Right lobe of liver (tissue), 6 donors: ENCODE measurements around the gene ENDOU. TPM values are rescaled to one million over a fixed set of nuclear protein-coding genes. Genes with fewer than 3 reads are reported as not detected.
"Not testable (repeated sequence)": the region's sequence is repeated elsewhere in the genome, so short reads cannot be mapped to it uniquely, and the experiment has no call there.

Experiments used
- ATAC-seq, 4 donors: fragments of 200-7000 bp; cut with Tn5 transposase; one replicate each; pipeline ENCODE4 v1.9.1; 2020; ENCODE audit warnings: mild to moderate bottlenecking in 4 of 4, moderate library complexity in 4 of 4
- DNase-seq, 3 donors: peaks; one replicate each; pipeline ENCODE4 v3.0.0-alpha.2; 2020
- H3K27ac ChIP-seq, 3 donors: fragments of 200-600 bp; one replicate each; pipeline ENCODE4 v1.8.0; 2022
- H3K27me3 ChIP-seq, 2 donors: fragments of 200-600 bp; one replicate each; pipeline ENCODE4 v1.8.0; 2022
- H3K36me3 ChIP-seq, 4 donors: fragments of 200-600 bp; sonication (generic) in 1 of 4; one replicate each; pipeline versions ENCODE4 v1.5.1 to v1.8.0; 2017 to 2022; ENCODE audit warnings: control low read depth in 1 of 4
- H3K4me1 ChIP-seq, 4 donors: fragments of 200-600 bp; sonication (generic) in 1 of 4; one replicate each; pipeline versions ENCODE4 v1.5.1 to v1.8.0; 2017 to 2022; ENCODE audit warnings: control low read depth in 1 of 4
- H3K4me3 ChIP-seq, 3 donors: fragments of 200-600 bp; one replicate each; pipeline ENCODE4 v1.8.0; 2022
- H3K9me3 ChIP-seq, 4 donors: fragments of 200-600 bp; sonication (generic) in 1 of 4; one replicate each; pipeline versions ENCODE4 v1.5.1 to v1.8.0; 2017 to 2022; ENCODE audit warnings: control low read depth in 1 of 4
- POLR2A ChIP-seq: fragments of 450-650 bp; IDR thresholded peaks from one replicate; pipeline ENCODE4 v1.6.1; 2017; ENCODE audit warnings: antibody characterized with exemption, mild to moderate bottlenecking
- WGBS: methylation state at CpG from one replicate; pipeline ENCODE4 v1.1.6; 2018; ENCODE audit warnings: low coverage, low lambda C conversion rate; ENCODE audit not compliant: insufficient coverage; ENCODE audit errors: missing lambda C conversion rate; 5-methylcytosine and 5-hydroxymethylcytosine counted together
- intact Hi-C, 2 donors: fragments of 100-400 bp; cut with DNase I; formaldehyde crosslinking; loops; one replicate each; pipeline versions ENCODE4 v1.11.2 to v1.14.1; 2022
- total RNA-seq, 6 experiments: library from RNA; depleted of rRNA in 2 of 6; stranded (reverse); fragments of >200 nt in 2 of 6; fragmentation: NEBNext Ultra II Directional in 3 of 6; extraction: Animal tissue kit (Norgen Biotek cat#: 25700) in 3 of 6; gene quantifications; one replicate each; pipeline versions ENCODE4 v1.1.0 to v1.2.4, GENCODE V29; 2016 to 2023
- TF ChIP-seq, protein P1 (sequence below), 4 donors: fragments of 200-600 bp in 3 of 4; fragments of 450-650 bp in 1 of 4; IDR thresholded peaks; one replicate each; pipeline versions ENCODE4 v1.5.1 to v1.8.0; 2016 to 2022; ENCODE audit warnings: antibody characterized with exemption in 4 of 4, mild to moderate bottlenecking in 2 of 4
- donor health status: DM: no; HTN: yes; CAD: no.
- donor health status: DM: no; HTN: no; CAD: no.
- donor health status: DM: no; HTN: no; CAD: no.
- donor health status: DM: no; HTN: yes; CAD: no.
- donor health status: DM: no; HTN: yes; CAD: no.

ENDOU gene
- total RNA-seq, 6 experiments from 2014 or later = not detected

GRCh38 chr12:47686645-47687240 is 38.5 kb downstream of the ENDOU start:
- WGBS = 65% methylated on average over 4 of the region's 4 CpGs
- Histone ChIP-seq H3K4me3 (no peak overlapping the region), H3K4me1 (no peaks in the 10 kb centered on the region), H3K36me3 (no peaks in the 10 kb centered on the region), H3K27ac (no peak overlapping the region), H3K9me3 (no peaks in the 10 kb centered on the region), H3K27me3 (no peaks in the 10 kb centered on the region)
- intact Hi-C loops = no loop called here
- ATAC-seq (peak; percentile 63 to 92 (median 82)), DNase-seq (no peak)
- no peak for TF ChIP-seq POLR2A
- TF ChIP-seq, protein P1, sequence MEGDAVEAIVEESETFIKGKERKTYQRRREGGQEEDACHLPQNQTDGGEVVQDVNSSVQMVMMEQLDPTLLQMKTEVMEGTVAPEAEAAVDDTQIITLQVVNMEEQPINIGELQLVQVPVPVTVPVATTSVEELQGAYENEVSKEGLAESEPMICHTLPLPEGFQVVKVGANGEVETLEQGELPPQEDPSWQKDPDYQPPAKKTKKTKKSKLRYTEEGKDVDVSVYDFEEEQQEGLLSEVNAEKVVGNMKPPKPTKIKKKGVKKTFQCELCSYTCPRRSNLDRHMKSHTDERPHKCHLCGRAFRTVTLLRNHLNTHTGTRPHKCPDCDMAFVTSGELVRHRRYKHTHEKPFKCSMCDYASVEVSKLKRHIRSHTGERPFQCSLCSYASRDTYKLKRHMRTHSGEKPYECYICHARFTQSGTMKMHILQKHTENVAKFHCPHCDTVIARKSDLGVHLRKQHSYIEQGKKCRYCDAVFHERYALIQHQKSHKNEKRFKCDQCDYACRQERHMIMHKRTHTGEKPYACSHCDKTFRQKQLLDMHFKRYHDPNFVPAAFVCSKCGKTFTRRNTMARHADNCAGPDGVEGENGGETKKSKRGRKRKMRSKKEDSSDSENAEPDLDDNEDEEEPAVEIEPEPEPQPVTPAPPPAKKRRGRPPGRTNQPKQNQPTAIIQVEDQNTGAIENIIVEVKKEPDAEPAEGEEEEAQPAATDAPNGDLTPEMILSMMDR (IDR thresholded peaks at IDR 0.05) = peak; percentile 54 to 67 (median 64)

GRCh38 chr12:47679785-47680184 is 45.5 kb downstream of the ENDOU start:
- ATAC-seq (no peak), DNase-seq (no peak)
- H3K27ac ChIP-seq = no peak overlapping the region
- H3K4me1 ChIP-seq = no peaks in the 10 kb centered on the region
- no peaks in the 10 kb centered on the region for H3K9me3 ChIP-seq
- WGBS = 96% methylated on average over 2 of the region's 2 CpGs
- peaks cover 0 to 16% (median 0%) of the 10 kb centered on the region in 4 donors for H3K36me3 ChIP-seq
- no peaks in the 10 kb centered on the region for H3K27me3 ChIP-seq
- H3K4me3 ChIP-seq = no peak overlapping the region
- intact Hi-C loops = no loop called here
- TF ChIP-seq POLR2A = no peak
- TF ChIP-seq, protein P1 (IDR thresholded peaks at IDR 0.05) = no peak

GRCh38 chr12:47672068-47672467 is 53.2 kb downstream of the ENDOU start:
- 100% methylated on average over 2 of the region's 2 CpGs for WGBS
- ATAC-seq (no peak), DNase-seq (no peak)
- intact Hi-C loops = no loop called here
- no peak overlapping the region for H3K27ac ChIP-seq
- no peak for TF ChIP-seq POLR2A
- TF ChIP-seq, protein P1 (IDR thresholded peaks at IDR 0.05) = no peak
- no peaks in the 10 kb centered on the region for H3K9me3 ChIP-seq
- H3K4me3 ChIP-seq = no peak overlapping the region
- peaks cover 0 to 3% (median 0%) of the 10 kb centered on the region in 4 donors for H3K36me3 ChIP-seq
- no peaks in the 10 kb centered on the region for H3K4me1 ChIP-seq
- H3K27me3 ChIP-seq = no peaks in the 10 kb centered on the region

DNA sequence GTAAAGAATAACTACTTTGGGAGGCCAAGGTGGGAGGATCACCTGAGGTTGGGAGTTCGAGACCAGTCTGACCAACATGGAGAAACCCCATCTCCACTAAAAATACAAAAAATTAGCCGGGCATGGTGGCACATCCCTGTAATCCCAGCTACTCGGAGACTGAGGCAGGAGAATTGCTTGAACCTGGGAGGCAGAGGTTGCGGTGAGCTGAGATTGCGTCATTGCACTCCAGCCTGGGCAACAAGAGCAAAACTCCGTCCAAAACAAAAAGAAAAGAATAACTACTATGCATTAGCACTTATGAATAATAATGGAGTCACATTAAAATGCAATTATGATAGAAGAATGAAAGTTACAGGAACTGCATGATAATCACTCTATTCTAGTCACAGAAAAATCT is 57.4 kb downstream of the ENDOU start:
- DNase-seq, H3K27me3 ChIP-seq, H3K4me1 ChIP-seq, intact Hi-C loops, H3K36me3 ChIP-seq, H3K27ac ChIP-seq, H3K4me3 ChIP-seq, H3K9me3 ChIP-seq, ATAC-seq: not testable (repeated sequence)
- WGBS = 86% methylated on average over 6 of the region's 6 CpGs

Other genes with a start within 250 kb of the ENDOU start
- 10 to 100 TPM in 3 of 6 experiments, 1 to 10 TPM in 3; 6.9 to 13.2 (median 10.4) TPM for gene RPAP3, start 19.5 kb downstream of the ENDOU start, total RNA-seq
- 1 to 10 TPM in 5 of 6 experiments, under 1 TPM in 1; 0.81 to 4.6 (median 2.6) TPM for gene RAPGEF3, start 33.4 kb upstream of the ENDOU start, total RNA-seq
- 10 to 100 TPM; 12.4 to 20.4 (median 18.0) TPM for gene SLC48A1, start 47.7 kb upstream of the ENDOU start, total RNA-seq
- 10 to 100 TPM in 2 of 6 experiments, 1 to 10 TPM in 4; 6.6 to 18.8 (median 8.4) TPM for gene HDAC7, start 94.4 kb upstream of the ENDOU start, total RNA-seq
- gene VDR, start 179.5 kb upstream of the ENDOU start, total RNA-seq = 1 to 10 TPM in 1 of 6 experiments, under 1 TPM in 5; 0.18 to 1.2 (median 0.39) TPM
- 10 to 100 TPM; 13.8 to 55.6 (median 34.7) TPM for gene TMEM106C, start 238.1 kb upstream of the ENDOU start, total RNA-seq